CD14-positive monocyte (primary cell): ENCODE data around the gene RPL36AL. TPM values are rescaled to one million over a fixed set of nuclear protein-coding genes. Genes with fewer than 3 reads are reported as not detected.
A peak's percentile ranks its signal among the peaks of the same experiment; 100 is the strongest.

Experiments
- DNase-seq, 3 donors: peaks; one replicate each; pipeline ENCODE4 v3.0.0-alpha.2; 2011 to 2022
- H2AFZ ChIP-seq: 2 replicates; pipeline ENCODE4 v1.6.0; 2012; ENCODE audit warnings: mild to moderate bottlenecking, low read depth, low read length, inconsistent platforms; ENCODE audit not compliant: insufficient read depth, poor library complexity, severe bottlenecking
- H3K27ac ChIP-seq, 2 donors: 1 replicate in 1 of 2; 2 replicates in 1 of 2; pipeline ENCODE4 v1.5.1; 2012 to 2013; ENCODE audit warnings: low read length in 2 of 2, control low read depth in 1 of 2, inconsistent platforms in 1 of 2, low read depth in 1 of 2, mild to moderate bottlenecking in 1 of 2
- H3K27me3 ChIP-seq, 2 donors: one replicate each; pipeline versions ENCODE4 v1.6.0 to v1.6.1; 2011 to 2013; ENCODE audit warnings: low read length in 2 of 2; ENCODE audit not compliant: control insufficient read depth in 2 of 2, insufficient read depth in 2 of 2
- H3K36me3 ChIP-seq, 2 donors: replicated peaks in 1 of 2; 1 replicate in 1 of 2; 2 replicates in 1 of 2; pipeline versions ENCODE4 v1.5.1 to v1.6.1; 2012 to 2013; ENCODE audit warnings: low read length in 2 of 2, control low read depth in 1 of 2, inconsistent platforms in 1 of 2, mild to moderate bottlenecking in 1 of 2; ENCODE audit not compliant: insufficient read depth in 2 of 2, control insufficient read depth in 1 of 2
- H3K4me1 ChIP-seq, 2 donors: 1 replicate in 1 of 2; 2 replicates in 1 of 2; pipeline versions ENCODE4 v1.5.1 to v1.6.1; 2012 to 2013; ENCODE audit warnings: low read length in 2 of 2, control low read depth in 1 of 2, inconsistent platforms in 1 of 2, mild to moderate bottlenecking in 1 of 2, moderate library complexity in 1 of 2; ENCODE audit not compliant: insufficient read depth in 2 of 2, control insufficient read depth in 1 of 2
- H3K4me2 ChIP-seq: replicated peaks from 2 replicates; pipeline ENCODE3; 2012; ENCODE audit warnings: low read length, moderate library complexity, mild to moderate bottlenecking; ENCODE audit not compliant: poor library complexity, severe bottlenecking; ENCODE audit errors: extremely low read depth
- H3K4me3 ChIP-seq, 3 experiments: fragments of 200-600 bp in 1 of 3; sonication (generic) in 1 of 3; replicated peaks in 1 of 3; 1 replicate in 2 of 3; 2 replicates in 1 of 3; pipeline ENCODE4 v1.5.1; 2011 to 2013; ENCODE audit warnings: low read length in 3 of 3, mild to moderate bottlenecking in 3 of 3, control low read depth in 2 of 3, low read depth in 2 of 3, inconsistent platforms in 1 of 3, moderate library complexity in 1 of 3
- H3K79me2 ChIP-seq: 2 replicates; pipeline ENCODE4 v1.6.0; 2012; ENCODE audit warnings: mild to moderate bottlenecking, control low read depth, inconsistent platforms, low read length, moderate library complexity; ENCODE audit not compliant: insufficient read depth
- H3K9ac ChIP-seq: 2 replicates; pipeline ENCODE4 v1.6.0; 2017; ENCODE audit warnings: low read length, mild to moderate bottlenecking; ENCODE audit not compliant: insufficient read depth, poor library complexity, severe bottlenecking
- H3K9me3 ChIP-seq, 2 donors: replicated peaks in 1 of 2; 1 replicate in 1 of 2; 2 replicates in 1 of 2; pipeline versions ENCODE4 v1.5.1 to v1.6.1; 2012 to 2013; ENCODE audit warnings: low read length in 2 of 2, control low read depth in 1 of 2; ENCODE audit not compliant: control insufficient read depth in 1 of 2, insufficient read depth in 1 of 2
- H4K20me1 ChIP-seq: 2 replicates; pipeline ENCODE4 v1.6.0; 2012; ENCODE audit warnings: mild to moderate bottlenecking, low read length, control low read depth, moderate library complexity; ENCODE audit not compliant: insufficient read depth
- H3K27ac Mint-ChIP-seq, 7 donors: one replicate each; pipeline ENCODE4 v1.8.0; 2020; ENCODE audit warnings: mild to moderate bottlenecking in 7 of 7, mixed read lengths in 7 of 7, moderate library complexity in 6 of 7, inconsistent platforms in 2 of 7
- H3K27me3 Mint-ChIP-seq, 3 donors: one replicate each; pipeline ENCODE4 v1.8.0; 2021 to 2022; ENCODE audit warnings: low read depth in 3 of 3, mild to moderate bottlenecking in 3 of 3, mixed read lengths in 3 of 3, moderate library complexity in 3 of 3, inconsistent platforms in 1 of 3
- H3K36me3 Mint-ChIP-seq, 2 donors: one replicate each; pipeline ENCODE4 v1.8.0; 2020; ENCODE audit warnings: mixed read lengths in 2 of 2, inconsistent platforms in 1 of 2, mild to moderate bottlenecking in 1 of 2
- H3K4me1 Mint-ChIP-seq: one replicate; pipeline ENCODE4 v1.8.0; 2020; ENCODE audit warnings: mild to moderate bottlenecking, mixed read lengths
- H3K4me3 Mint-ChIP-seq, 2 donors: one replicate each; pipeline ENCODE4 v1.8.0; 2020; ENCODE audit warnings: mild to moderate bottlenecking in 2 of 2, mixed read lengths in 2 of 2, moderate library complexity in 1 of 2
- H3K9me3 Mint-ChIP-seq, 7 donors: one replicate each; pipeline ENCODE4 v1.8.0; 2020 to 2022; ENCODE audit warnings: mixed read lengths in 7 of 7, mild to moderate bottlenecking in 6 of 7, moderate library complexity in 6 of 7, inconsistent platforms in 2 of 7
- WGBS: methylation state at CpG from one replicate; pipeline ENCODE4 v1.1.5; 2013; ENCODE audit warnings: missing lambda C conversion rate; ENCODE audit not compliant: insufficient coverage; 5-methylcytosine and 5-hydroxymethylcytosine counted together
- intact Hi-C, 2 donors: fragments of 100-400 bp; cut with micrococcal nuclease; formaldehyde crosslinking; loops; one replicate each; pipeline versions ENCODE4 v1.15.0 to v1.15.1; 2023
- polyA plus RNA-seq, 3 donors: library from polyadenylated mRNA; depleted of rRNA in 1 of 3; unstranded in 2 of 3; stranded (reverse) in 1 of 3; fragments of 300-500 nt in 2 of 3; fragments of >200 nt in 1 of 3; fragmentation: Illumina TruSeq in 2 of 3; gene quantifications; 1 replicate in 2 of 3; 2 replicates in 1 of 3; pipeline ENCODE4 v1.2.3, GENCODE V29; 2012 to 2021
- TF ChIP-seq, protein P1 (sequence below): fragments of 200-600 bp; IDR thresholded peaks from one replicate; pipeline ENCODE4 v1.8.0; 2022; ENCODE audit warnings: antibody characterized with exemption, mild to moderate bottlenecking

Gene RPL36AL
- polyA plus RNA-seq, 3 donors = 237 to 454 (median 408) TPM

DNA sequence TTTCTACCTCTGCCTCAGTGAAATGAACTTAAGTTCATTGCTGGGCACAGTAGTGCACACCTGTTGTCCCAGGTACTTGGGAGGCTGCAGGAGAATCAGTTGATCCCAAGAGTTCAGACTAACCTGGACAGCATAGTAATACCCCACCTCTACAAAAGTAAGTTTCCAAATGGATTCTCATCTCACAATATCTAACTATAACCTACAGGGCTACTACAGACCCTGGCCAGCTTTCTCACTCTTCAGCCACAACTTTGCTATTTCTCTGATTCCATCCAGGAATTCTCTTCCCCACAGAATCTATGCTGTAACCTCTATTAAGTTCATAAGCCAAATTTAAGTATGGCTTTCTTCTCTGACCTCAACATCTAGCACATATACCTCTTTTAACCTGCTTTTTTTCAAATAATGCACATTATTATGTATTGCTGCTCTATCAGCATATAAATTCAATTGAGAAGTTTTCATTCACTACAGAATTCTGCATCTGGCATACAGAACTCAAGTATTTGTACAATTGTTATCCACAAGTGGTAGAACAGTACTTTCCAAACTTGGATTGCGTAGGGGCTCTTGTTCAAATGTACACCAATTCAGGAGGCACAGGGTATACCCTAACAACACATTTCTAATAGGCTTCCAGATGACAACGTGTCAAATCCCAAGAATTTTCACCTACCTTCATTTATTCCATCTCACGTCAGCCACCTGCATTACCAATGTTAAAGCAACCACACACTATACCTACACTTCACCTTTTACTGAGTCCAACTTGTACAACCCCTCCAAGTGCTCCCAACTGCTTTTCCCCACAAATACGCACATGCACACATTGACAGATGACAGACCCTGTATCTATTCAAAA, 38.1 kb downstream of the RPL36AL start:
- intact Hi-C loops = no loop called here
- H4K20me1 ChIP-seq = peaks cover 64% of the 10 kb centered on the region
- H3K27me3 ChIP-seq = no peaks in the 10 kb centered on the region
- Mint-ChIP-seq H3K36me3 (peaks cover 38 to 49% of the 10 kb centered on the region in 2 donors), H3K27ac (peak overlapping the region in 2 of 7 donors; percentile 4), H3K4me3 (no peak overlapping the region), H3K27me3 (peaks cover 0 to 3% (median 0%) of the 10 kb centered on the region in 3 donors), H3K4me1 (peaks cover 45% of the 10 kb centered on the region), H3K9me3 (no peaks in the 10 kb centered on the region)
- no peak overlapping the region for H3K9ac ChIP-seq
- WGBS = 100% methylated on average over 3 of the region's 4 CpGs
- peak overlapping the region in 1 of 2 donors; percentile 16 for H3K27ac ChIP-seq
- no peaks in the 10 kb centered on the region for H3K9me3 ChIP-seq
- H3K36me3 ChIP-seq = peaks cover 24 to 43% of the 10 kb centered on the region in 2 donors
- H2AFZ ChIP-seq = no peak overlapping the region
- peaks cover 71% of the 10 kb centered on the region for H3K79me2 ChIP-seq
- H3K4me1 ChIP-seq = peaks cover 16 to 21% of the 10 kb centered on the region in 2 donors
- TF ChIP-seq, protein P1, sequence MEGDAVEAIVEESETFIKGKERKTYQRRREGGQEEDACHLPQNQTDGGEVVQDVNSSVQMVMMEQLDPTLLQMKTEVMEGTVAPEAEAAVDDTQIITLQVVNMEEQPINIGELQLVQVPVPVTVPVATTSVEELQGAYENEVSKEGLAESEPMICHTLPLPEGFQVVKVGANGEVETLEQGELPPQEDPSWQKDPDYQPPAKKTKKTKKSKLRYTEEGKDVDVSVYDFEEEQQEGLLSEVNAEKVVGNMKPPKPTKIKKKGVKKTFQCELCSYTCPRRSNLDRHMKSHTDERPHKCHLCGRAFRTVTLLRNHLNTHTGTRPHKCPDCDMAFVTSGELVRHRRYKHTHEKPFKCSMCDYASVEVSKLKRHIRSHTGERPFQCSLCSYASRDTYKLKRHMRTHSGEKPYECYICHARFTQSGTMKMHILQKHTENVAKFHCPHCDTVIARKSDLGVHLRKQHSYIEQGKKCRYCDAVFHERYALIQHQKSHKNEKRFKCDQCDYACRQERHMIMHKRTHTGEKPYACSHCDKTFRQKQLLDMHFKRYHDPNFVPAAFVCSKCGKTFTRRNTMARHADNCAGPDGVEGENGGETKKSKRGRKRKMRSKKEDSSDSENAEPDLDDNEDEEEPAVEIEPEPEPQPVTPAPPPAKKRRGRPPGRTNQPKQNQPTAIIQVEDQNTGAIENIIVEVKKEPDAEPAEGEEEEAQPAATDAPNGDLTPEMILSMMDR = no peak
- no peak for DNase-seq
- no peak overlapping the region for H3K4me3 ChIP-seq
- H3K4me2 ChIP-seq = no peak overlapping the region

DNA sequence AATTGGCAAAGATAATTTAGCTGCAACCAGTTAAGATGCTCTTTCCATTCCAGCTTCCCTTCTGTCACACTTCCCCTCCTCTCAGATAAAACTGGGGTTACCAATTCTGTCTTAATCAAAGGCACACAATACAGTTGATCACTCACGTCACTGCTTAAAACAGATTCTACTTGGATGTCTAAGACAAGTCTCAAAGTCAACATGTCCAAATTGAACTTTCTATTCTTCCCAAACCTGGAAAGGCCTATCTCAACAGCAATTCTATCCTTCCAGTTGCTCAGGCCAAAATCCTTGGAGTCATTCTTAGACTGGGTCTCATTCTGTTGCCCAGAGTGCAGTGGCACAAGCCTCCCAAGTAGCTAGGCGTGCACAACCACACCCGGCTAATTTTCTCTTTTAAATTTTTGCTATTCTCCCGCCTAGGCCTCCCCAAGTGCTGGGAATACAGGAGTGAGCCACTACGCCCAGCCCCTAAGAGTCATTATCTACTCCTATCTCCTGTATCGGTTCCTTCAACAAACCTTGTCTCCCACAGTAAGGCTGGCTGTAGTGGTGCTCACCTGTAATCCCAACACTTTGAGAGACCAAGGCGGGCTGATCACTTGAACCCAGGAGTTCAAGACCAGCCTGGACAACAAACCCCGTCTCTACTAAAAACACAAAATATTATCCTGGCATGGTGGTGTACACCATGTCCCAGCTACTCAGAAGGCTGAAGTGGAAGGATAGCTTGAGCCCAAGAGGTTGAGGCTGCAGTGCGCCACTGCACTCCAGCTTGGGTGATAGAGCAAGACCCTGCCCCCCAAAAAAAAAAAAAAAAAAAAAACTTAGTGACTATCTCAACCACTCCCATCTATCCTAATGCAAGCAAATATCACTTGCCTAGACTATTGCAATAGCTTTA, 39.0 kb downstream of the RPL36AL start:
- H3K36me3 Mint-ChIP-seq = peaks cover 45 to 57% of the 10 kb centered on the region in 2 donors
- H3K4me1 Mint-ChIP-seq = peaks cover 42% of the 10 kb centered on the region
- Histone ChIP-seq H3K4me2 (no peak overlapping the region), H3K27me3 (no peaks in the 10 kb centered on the region), H4K20me1 (peaks cover 64% of the 10 kb centered on the region), H3K79me2 (peaks cover 71% of the 10 kb centered on the region), H2AFZ (no peak overlapping the region), H3K4me1 (peaks cover 16 to 17% of the 10 kb centered on the region in 2 donors), H3K27ac (peak overlapping the region in 1 of 2 donors; percentile 5), H3K36me3 (peaks cover 30 to 52% of the 10 kb centered on the region in 2 donors), H3K9ac (no peak overlapping the region), H3K4me3 (no peak overlapping the region), H3K9me3 (no peaks in the 10 kb centered on the region)
- WGBS = 100% methylated on average over 7 of the region's 9 CpGs
- peak overlapping the region in 4 of 7 donors; percentile 1 to 53 (median 16) for H3K27ac Mint-ChIP-seq
- H3K9me3 Mint-ChIP-seq = no peaks in the 10 kb centered on the region
- intact Hi-C loops = no loop called here
- H3K4me3 Mint-ChIP-seq = no peak overlapping the region
- TF ChIP-seq, protein P1 = no peak
- H3K27me3 Mint-ChIP-seq = peaks cover 0 to 3% (median 0%) of the 10 kb centered on the region in 3 donors
- DNase-seq = no peak
